ENCODE measurements around the gene OLFML1.
"Not testable (repeated sequence)": the region's sequence is repeated elsewhere in the genome, so short reads cannot be mapped to it uniquely, and the experiment has no call there.

Gene OLFML1

GRCh38 chr11:7515447-7515886 lies 30.2 kb downstream of the OLFML1 start:
- ATAC-seq (ENCODE audit: low read depth): no peak
- Histone ChIP-seq H3K36me3 (ENCODE audit: low read depth) (no peaks in the 10 kb centered on the region), H3K9me3 (ENCODE audit: severe bottlenecking) (no peaks in the 10 kb centered on the region), H3K27ac (ENCODE audit: poor library complexity, severe bottlenecking) (no peak overlapping the region), H3K4me1 (ENCODE audit: insufficient read depth, poor library complexity, severe bottlenecking) (no peaks in the 10 kb centered on the region), H3K27me3 (ENCODE audit: insufficient read depth, poor library complexity, severe bottlenecking) (peaks cover 16% of the 10 kb centered on the region), H3K4me3 (ENCODE audit: severe bottlenecking) (no peak overlapping the region)
- TF ChIP-seq, protein P1, sequence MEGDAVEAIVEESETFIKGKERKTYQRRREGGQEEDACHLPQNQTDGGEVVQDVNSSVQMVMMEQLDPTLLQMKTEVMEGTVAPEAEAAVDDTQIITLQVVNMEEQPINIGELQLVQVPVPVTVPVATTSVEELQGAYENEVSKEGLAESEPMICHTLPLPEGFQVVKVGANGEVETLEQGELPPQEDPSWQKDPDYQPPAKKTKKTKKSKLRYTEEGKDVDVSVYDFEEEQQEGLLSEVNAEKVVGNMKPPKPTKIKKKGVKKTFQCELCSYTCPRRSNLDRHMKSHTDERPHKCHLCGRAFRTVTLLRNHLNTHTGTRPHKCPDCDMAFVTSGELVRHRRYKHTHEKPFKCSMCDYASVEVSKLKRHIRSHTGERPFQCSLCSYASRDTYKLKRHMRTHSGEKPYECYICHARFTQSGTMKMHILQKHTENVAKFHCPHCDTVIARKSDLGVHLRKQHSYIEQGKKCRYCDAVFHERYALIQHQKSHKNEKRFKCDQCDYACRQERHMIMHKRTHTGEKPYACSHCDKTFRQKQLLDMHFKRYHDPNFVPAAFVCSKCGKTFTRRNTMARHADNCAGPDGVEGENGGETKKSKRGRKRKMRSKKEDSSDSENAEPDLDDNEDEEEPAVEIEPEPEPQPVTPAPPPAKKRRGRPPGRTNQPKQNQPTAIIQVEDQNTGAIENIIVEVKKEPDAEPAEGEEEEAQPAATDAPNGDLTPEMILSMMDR (IDR thresholded peaks at IDR 0.05; ENCODE audit: poor library complexity, severe bottlenecking): no peak
- no peak for DNase-seq (ENCODE audit: low spot score)

DNA sequence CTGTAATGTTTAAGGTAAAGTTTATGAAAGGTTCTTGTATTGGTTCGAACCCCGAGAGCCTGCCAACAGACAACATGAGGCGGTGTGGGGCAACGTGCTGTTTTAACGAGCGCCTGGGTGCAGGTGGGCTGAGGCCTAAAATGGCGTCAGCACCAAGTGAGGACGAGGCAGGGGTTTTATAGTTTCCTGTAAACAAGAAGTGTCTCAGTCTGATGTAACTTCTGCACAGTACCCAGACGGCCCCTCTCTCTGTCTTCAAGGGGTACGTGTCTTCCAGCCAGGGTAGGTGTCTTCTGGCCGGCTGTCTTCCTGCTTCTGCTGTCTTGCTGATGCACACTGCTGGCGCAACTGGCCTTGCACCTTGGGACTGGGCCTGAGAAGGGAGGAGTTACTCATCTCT lies 31.2 kb downstream of the OLFML1 start:
- peaks cover 16% of the 10 kb centered on the region for H3K27me3 ChIP-seq (ENCODE audit: insufficient read depth, poor library complexity, severe bottlenecking)
- no peaks in the 10 kb centered on the region for H3K4me1 ChIP-seq (ENCODE audit: insufficient read depth, poor library complexity, severe bottlenecking)
- DNase-seq (ENCODE audit: low spot score) (no peak), ATAC-seq (ENCODE audit: low read depth) (no peak)
- H3K27ac ChIP-seq (ENCODE audit: poor library complexity, severe bottlenecking): no peak overlapping the region
- H3K36me3 ChIP-seq (ENCODE audit: low read depth): no peaks in the 10 kb centered on the region
- H3K9me3 ChIP-seq (ENCODE audit: severe bottlenecking): no peaks in the 10 kb centered on the region
- no peak overlapping the region for H3K4me3 ChIP-seq (ENCODE audit: severe bottlenecking)
- TF ChIP-seq, protein P1 (IDR thresholded peaks at IDR 0.05; ENCODE audit: poor library complexity, severe bottlenecking): no peak

GRCh38 chr11:7517743-7518142 lies 32.4 kb downstream of the OLFML1 start:
- not testable (repeated sequence) for H3K4me3 ChIP-seq (ENCODE audit: severe bottlenecking); H3K4me1 ChIP-seq (ENCODE audit: insufficient read depth, poor library complexity, severe bottlenecking); H3K36me3 ChIP-seq (ENCODE audit: low read depth); DNase-seq (ENCODE audit: low spot score); ATAC-seq (ENCODE audit: low read depth); H3K9me3 ChIP-seq (ENCODE audit: severe bottlenecking); H3K27ac ChIP-seq (ENCODE audit: poor library complexity, severe bottlenecking)
- H3K27me3 ChIP-seq (ENCODE audit: insufficient read depth, poor library complexity, severe bottlenecking): peaks cover 16% of the 10 kb centered on the region

DNA sequence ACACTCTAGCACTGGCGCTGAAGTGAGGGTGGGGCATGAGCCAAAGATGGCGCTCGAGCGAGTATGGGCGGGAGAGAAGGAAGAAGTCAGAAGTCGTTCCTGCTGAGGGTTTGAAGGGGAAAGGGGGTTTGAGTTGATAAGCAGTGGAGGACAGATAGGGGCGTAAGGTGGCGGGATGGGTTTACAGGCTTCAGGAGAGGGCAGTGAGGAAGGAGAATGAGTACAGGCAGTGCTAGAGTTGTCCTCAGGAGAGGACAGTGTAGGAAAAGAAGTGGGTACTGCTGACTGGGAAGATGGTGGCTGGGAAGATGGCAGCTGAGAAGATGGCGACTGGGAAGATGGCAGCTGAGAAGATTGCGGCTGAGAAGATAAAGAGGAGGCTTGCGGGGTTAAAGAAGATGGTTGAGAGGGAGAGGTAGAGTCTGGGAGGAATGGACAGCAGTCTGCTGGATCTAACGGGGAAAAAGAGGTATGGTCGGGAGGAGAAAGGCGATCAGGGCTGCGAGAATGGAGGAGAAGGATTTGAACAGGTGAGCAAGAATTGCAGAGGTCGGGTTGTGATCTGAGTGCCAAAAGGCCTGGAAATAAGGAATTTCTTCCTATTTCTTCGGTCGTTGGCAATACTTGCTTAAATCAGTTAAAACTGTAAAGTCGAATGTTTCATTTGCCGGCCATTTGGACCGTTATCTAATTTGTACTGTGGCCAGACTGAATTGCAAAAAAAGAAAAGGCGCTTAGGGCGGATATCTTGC lies 33.7 kb downstream of the OLFML1 start:
- H3K4me1 ChIP-seq (ENCODE audit: insufficient read depth, poor library complexity, severe bottlenecking): no peaks in the 10 kb centered on the region
- ATAC-seq (ENCODE audit: low read depth) (no peak), DNase-seq (ENCODE audit: low spot score) (no peak)
- no peak overlapping the region for H3K4me3 ChIP-seq (ENCODE audit: severe bottlenecking)
- TF ChIP-seq, protein P1 (IDR thresholded peaks at IDR 0.05; ENCODE audit: poor library complexity, severe bottlenecking): no peak
- H3K36me3 ChIP-seq (ENCODE audit: low read depth): no peaks in the 10 kb centered on the region
- H3K9me3 ChIP-seq (ENCODE audit: severe bottlenecking): no peaks in the 10 kb centered on the region
- H3K27me3 ChIP-seq (ENCODE audit: insufficient read depth, poor library complexity, severe bottlenecking): peaks cover 14% of the 10 kb centered on the region
- no peak overlapping the region for H3K27ac ChIP-seq (ENCODE audit: poor library complexity, severe bottlenecking)

- DNase-seq (ENCODE audit: low spot score) (no peak), ATAC-seq (ENCODE audit: low read depth) (no peak)
- Histone ChIP-seq H3K27ac (ENCODE audit: poor library complexity, severe bottlenecking) (no peak overlapping the region), H3K4me1 (ENCODE audit: insufficient read depth, poor library complexity, severe bottlenecking) (no peaks in the 10 kb centered on the region), H3K36me3 (ENCODE audit: low read depth) (no peaks in the 10 kb centered on the region), H3K4me3 (ENCODE audit: severe bottlenecking) (no peak overlapping the region), H3K9me3 (ENCODE audit: severe bottlenecking) (no peaks in the 10 kb centered on the region), H3K27me3 (ENCODE audit: insufficient read depth, poor library complexity, severe bottlenecking) (peaks cover 1% of the 10 kb centered on the region)
- TF ChIP-seq, protein P1 (IDR thresholded peaks at IDR 0.05; ENCODE audit: poor library complexity, severe bottlenecking): no peak
Measured at GRCh38 chr11:7520011-7520942, 35.0 kb downstream of the OLFML1 start.

Measured in RWPE2 (cell line).